ENCODE results near the gene CEBPB. TPM values are rescaled to one million over a fixed set of nuclear protein-coding genes. Genes with fewer than 3 reads are reported as not detected.

CEBPB gene
- total RNA-seq, 1 experiment from 2014 or later: 22.6 TPM

- Histone ChIP-seq H2BK12ac (ENCODE audit: insufficient read length, low read depth, low read length) (no peak overlapping the region), H3T11ph (ENCODE audit: low read length) (no peak overlapping the region), H2BK15ac (ENCODE audit: low read depth, low read length) (no peak overlapping the region), H3K18ac (ENCODE audit: insufficient read length, low read depth, low read length) (no peak overlapping the region), H3K27me3 (ENCODE audit: insufficient read depth, low read length) (no peaks in the 10 kb centered on the region), H3K56ac (ENCODE audit: insufficient read length, low read depth, low read length) (no peak overlapping the region), H3K79me1 (ENCODE audit: insufficient read depth, low read depth, low read length, poor library complexity, severe bottlenecking) (no peaks in the 10 kb centered on the region), H2BK120ac (ENCODE audit: low read depth, low read length, poor library complexity, severe bottlenecking) (no peak overlapping the region), H4K8ac (replicated peaks; ENCODE audit: insufficient read length, low read depth, low read length) (no peak overlapping the region), H2BK20ac (ENCODE audit: low read depth, low read length, poor library complexity, severe bottlenecking) (no peak overlapping the region), H2AK5ac (ENCODE audit: insufficient read length, low read length) (no peak overlapping the region), H3K79me2 (ENCODE audit: insufficient read depth, low read length) (peaks cover 1% of the 10 kb centered on the region; the same call in 1 of the 2 replicates), H3K14ac (ENCODE audit: insufficient read depth, low read length) (no peak overlapping the region), H4K91ac (ENCODE audit: insufficient read length, low read depth, low read length) (no peak overlapping the region), H3K4ac (ENCODE audit: low read depth, low read length) (no peak overlapping the region), H3K9me3 (ENCODE audit: control insufficient read depth, low read depth, low read length) (no peaks in the 10 kb centered on the region), H3K9ac (ENCODE audit: extremely low read depth, insufficient read length, low read length) (no peak overlapping the region), H4K20me1 (ENCODE audit: control insufficient read depth, insufficient read depth, insufficient read length) (peaks cover 3% of the 10 kb centered on the region), H3K4me1 (ENCODE audit: insufficient read depth, low read length) (peaks cover 3% of the 10 kb centered on the region; the same call in 1 of the 2 replicates), H2BK5ac (ENCODE audit: insufficient read length, low read length) (no peak overlapping the region), H2AFZ (ENCODE audit: low read length) (no peak overlapping the region), H4K5ac (ENCODE audit: insufficient read length, low read depth, low read length) (no peak overlapping the region), H3K27ac (ENCODE audit: insufficient read length, low read depth, low read length) (no peak overlapping the region), H3K4me2 (ENCODE audit: insufficient read depth, insufficient read length, low read length) (no peak overlapping the region), H3K23me2 (ENCODE audit: insufficient read length, low read depth, low read length, poor library complexity, severe bottlenecking) (peaks cover 5% of the 10 kb centered on the region), H3K23ac (ENCODE audit: insufficient read length, low read depth, low read length) (no peak overlapping the region)
- Mint-ChIP-seq H3K36me3 (ENCODE audit: insufficient read depth in 1 of 3, low read depth in 3 of 3) (peaks cover 0 to 5% (median 0%) of the 10 kb centered on the region in 3 experiments; a peak in 3 of 7 replicates), H3K27me3 (ENCODE audit: low read depth) (peaks cover 1% of the 10 kb centered on the region), H3K9me3 (no peaks in the 10 kb centered on the region; a peak in 1 of 5 replicates), H3K27ac (no peak overlapping the region), H3K4me3 (peak overlapping the region; percentile 64 to 79), H3K4me1 (peaks cover 43 to 59% of the 10 kb centered on the region in 2 experiments)
- TF ChIP-seq, protein P1, sequence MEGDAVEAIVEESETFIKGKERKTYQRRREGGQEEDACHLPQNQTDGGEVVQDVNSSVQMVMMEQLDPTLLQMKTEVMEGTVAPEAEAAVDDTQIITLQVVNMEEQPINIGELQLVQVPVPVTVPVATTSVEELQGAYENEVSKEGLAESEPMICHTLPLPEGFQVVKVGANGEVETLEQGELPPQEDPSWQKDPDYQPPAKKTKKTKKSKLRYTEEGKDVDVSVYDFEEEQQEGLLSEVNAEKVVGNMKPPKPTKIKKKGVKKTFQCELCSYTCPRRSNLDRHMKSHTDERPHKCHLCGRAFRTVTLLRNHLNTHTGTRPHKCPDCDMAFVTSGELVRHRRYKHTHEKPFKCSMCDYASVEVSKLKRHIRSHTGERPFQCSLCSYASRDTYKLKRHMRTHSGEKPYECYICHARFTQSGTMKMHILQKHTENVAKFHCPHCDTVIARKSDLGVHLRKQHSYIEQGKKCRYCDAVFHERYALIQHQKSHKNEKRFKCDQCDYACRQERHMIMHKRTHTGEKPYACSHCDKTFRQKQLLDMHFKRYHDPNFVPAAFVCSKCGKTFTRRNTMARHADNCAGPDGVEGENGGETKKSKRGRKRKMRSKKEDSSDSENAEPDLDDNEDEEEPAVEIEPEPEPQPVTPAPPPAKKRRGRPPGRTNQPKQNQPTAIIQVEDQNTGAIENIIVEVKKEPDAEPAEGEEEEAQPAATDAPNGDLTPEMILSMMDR (conservative IDR thresholded peaks at IDR 0.05): no peak
- no CpG with 5 or more reads among the region's 69 CpGs for WGBS (ENCODE audit: extremely low coverage, insufficient read length, low lambda C conversion rate)
- DNase-seq: no peak
Measured at GRCh38 chr20:50191065-50191543, 474 bp downstream of the CEBPB start.
